NK-92 (cell line): ENCODE results near the gene NFS1.
A peak's percentile ranks its signal among the peaks of the same experiment; 100 is the strongest.
"Not testable (repeated sequence)": the region's sequence is repeated elsewhere in the genome, so short reads cannot be mapped to it uniquely, and the experiment has no call there.

ENCODE experiments used
- DNase-seq: peaks from one replicate; lab custom pipeline; 2025; ENCODE audit not compliant: unreplicated experiment; lab: John Stamatoyannopoulos, UW

NFS1 gene

DNA sequence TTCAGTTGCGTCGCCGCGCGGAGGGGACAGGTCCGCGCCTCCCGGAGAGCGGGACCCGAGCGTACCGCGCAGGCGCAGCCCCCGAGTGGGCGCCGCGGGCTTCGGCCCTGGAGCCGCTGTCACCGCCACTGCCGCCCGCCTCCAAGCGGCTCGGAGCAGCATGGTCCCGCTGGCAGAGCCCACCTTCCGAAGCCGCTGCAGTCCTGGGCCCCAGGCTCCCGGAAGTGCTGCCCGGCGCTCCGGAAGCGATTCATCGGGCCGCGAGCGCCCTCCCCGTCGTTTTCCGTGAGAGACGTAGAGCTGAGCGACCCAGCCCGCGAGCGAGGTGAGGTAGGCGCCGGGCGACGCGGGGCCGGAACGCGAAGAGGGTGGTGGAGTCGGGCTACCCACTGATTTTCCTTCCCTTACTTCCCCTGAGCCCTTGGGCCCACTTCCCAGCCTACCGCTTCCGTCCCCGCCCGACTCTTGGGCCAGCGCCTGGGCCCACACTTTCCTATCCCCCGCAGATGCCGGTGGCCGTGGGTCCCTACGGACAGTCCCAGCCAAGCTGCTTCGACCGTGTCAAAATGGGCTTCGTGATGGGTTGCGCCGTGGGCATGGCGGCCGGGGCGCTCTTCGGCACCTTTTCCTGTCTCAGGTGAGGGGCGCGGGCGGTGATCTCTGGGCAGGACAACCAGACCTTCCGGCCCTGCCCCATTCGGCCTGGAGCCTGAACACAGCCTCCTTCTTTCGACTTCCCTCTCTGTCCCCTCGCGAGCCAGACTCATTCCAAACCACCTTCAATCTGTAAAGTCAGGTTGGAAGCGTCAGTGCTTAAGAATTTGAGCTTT, at the start of gene NFS1, which contains the start of gene ROMO1:
Gene NFS1, minus strand, starts transcription at position 226 of the 830 bp plus-strand sequence. Its CDS starts 64 bp downstream, at position 162.
Gene ROMO1, plus strand, starts transcription at position 279 of the 830 bp plus-strand sequence. Its CDS starts 228 bp downstream, at position 507.
- peak; percentile 23 for DNase-seq

DNA sequence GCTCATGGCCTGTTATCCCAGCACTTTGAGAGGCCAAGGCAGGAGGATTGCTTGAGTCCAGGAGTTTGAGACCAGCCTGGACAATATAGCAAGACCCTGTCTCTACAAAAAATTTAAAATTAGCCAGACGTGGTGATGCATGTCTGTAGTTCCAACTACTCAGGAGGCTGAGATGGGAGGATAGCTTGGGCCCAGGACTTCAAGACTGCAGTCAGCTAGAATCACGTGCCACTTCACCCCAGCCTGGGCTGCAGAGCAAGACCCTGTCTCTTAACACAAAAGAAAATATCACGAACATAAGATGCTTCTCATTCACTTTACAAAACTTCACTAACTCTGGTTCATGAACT, 45.3 kb upstream of the NFS1 start:
- DNase-seq: not testable (repeated sequence)

DNA sequence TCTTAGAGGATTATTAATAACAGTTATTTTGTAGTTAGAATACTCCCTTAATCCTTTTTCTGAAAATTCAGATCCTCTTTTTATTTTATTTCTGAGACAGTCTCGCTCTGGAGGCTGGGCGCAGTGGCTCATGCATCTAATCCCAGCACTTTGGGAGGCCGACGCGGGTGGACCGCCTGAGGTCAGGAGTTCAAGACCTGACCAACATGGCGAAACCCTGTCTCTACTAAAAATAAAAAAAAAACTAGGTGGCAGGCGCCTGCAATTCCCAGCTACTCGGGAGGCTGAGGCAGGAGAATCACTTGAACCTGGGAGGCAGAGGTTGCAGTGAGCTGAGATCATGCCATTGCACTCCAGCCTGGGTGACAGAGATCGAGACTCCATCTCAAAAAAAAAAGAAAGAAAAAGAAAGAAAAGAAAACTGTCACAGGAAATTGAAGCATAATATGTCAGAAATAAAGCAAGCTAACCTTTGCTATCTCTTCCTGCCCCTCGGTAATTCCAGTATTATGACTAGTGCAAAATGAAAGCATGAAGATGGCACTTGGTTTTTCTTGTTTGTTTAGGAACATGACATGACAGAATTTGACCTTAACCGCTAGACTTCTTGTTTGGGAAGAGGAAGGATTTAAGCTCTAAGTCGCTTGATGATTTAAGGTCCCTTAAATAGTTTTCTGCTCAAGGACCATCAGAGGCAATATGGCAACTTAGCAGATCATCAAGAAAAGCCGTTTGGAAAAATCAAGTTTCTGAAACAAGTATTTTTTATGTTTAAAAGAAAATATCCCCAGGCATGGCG, 44.7 kb upstream of the NFS1 start:
- no peak for DNase-seq

DNA sequence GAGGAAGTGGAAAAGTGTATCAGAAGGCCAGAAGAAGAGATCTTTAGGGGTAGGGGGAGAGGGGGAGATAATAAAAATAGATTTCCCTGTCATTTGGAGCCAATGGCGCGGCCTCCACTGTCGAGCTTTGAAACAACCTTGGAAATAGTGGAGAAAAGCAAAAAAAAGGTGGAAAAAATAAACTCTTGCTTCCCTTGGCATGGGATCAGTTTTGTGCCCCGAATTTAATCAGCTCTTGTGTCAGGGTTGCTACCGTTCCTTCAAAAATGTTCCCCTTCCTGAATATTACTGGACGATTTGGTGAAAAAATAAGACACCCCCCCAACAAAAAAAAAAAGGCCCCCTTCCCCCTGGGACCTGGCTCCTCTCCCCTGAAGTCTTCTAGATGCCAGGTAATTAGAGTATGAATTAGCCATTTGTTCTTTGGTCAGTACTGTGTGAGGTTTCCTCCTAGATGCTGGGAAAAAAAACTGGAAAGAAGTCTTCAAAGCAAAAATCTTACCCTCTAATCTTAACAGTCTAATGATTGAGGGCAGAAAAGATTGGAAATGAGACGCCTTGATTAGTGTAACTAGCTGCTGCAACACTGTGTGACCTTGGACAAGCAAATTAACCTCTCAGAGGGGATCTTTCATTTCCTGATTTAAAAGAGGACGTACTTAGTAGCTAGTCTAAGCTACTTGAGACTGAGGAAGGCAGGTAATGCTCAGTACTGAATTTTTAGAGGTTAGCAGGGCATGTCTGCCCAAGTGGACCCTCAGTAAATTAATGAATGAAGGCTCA, 43.8 kb upstream of the NFS1 start:
- DNase-seq: no peak

DNA sequence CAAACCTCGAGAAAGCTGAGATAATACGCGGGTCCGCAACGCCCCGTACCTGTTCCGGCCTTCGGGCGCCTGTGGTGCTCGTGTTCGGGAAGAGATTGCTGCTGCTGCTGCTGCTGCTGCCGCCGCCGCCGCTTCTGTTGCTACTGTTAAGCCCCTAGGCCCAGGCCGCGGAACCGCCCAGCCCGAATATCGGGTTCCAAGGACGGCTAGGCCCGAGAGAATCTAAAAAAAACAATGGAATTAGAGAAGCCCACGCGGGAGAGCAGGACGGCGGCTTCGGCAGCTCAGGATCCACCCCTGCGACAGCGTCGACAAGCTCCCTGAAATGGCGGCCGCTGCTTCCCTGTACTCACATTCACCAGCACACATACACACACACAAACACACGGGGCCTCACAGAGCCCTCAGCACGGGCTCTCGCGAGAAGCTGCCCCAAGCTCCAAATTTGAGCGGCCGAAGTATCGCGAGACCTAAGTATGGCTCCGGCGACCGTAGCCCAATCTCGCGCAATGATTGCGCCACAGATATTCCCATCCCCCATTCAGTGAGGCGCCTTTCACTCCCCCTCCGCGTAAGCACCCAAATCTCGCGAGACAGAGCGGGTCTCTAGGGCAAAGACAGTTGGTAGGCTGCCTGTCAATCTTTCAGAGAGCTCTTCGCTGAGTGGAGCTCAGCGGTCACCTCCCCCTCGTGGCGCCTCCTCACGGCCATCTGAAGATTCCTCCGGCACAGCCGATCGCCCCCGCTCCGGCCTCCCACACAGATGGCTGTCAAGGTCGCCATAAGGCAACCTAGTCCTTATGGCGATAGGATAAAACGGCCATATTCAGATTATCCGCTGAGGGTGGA, 43.0 kb upstream of the NFS1 start, which contains the start of gene RBM39:
Gene RBM39, minus strand, starts transcription at position 369 of the 849 bp plus-strand sequence. CDS start 1,386 bp downstream, outside the sequence.
- peak; percentile 97 for DNase-seq

DNA sequence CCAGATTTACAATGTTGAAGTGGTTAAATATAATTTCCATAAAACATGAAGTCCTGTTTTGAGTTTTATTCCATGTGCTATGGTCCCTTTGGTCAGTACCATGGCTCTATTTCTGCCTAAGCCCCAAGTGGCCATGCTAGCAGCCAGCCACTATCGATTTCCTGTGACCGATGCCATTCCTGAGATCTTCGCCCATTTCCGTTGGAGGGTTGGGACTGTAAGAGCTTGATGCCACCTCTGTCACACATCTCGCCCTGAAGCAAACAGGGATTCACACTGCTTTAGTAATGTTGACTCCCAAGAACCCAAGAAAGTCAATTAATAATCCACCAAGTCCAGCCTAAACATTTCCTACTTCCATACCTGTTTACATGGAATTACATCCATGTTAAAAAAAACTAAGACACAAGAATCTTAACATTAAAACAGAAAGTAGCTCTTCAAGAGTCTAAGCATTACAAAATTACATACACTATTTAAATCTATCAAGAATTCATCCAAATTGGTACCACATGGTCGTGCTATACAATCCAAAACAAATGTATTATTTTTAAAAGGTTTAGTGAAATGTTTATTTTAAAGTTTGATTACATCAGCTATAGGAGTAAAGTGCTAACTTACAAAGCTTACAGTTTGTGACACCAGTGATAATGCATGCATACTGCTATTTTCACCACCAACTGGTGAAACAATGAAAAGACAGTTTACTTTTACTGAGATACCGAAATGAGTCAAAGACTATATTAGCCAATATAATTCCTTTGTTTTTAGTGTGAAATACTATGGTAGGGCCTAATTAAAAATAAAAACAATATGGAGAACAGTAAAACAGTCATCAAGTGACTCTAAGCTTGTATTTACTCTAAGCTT, 40.4 kb upstream of the NFS1 start:
- DNase-seq: no peak

DNA sequence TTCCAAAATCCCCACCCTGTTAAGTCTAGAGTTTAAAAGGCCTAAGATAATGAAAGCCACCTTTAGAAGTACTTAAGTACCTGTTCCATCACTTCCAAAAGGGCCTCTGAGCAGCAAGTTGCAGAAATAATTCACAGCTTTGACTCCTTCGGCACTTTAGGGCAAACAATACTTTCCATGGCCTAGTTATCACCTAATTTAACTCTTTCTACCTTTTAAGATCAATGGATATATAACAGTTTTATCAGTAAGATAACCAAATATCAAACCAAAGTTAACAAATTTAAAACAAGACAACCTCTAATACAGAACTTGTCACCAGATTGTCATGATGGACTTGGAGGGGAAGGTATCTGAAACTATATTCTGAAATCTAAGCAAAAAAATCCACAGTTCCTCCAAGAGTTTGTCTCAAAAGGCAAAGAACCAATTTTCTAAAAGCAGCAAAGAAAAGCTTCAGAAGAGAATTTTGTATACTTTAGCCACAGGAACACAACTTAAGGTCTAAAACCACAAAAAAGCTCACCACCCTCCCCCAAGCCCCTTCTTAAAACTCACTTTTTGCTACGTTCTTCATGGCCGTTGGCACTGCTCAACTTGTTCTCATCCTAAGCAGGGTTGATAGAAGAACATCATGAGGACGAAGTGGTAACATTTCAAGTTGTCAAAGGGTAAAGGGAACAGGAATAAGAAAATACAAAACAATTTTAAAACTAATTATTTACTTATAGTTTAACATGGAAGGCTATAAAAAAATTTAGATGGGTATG, 39.4 kb upstream of the NFS1 start:
- no peak for DNase-seq

DNA sequence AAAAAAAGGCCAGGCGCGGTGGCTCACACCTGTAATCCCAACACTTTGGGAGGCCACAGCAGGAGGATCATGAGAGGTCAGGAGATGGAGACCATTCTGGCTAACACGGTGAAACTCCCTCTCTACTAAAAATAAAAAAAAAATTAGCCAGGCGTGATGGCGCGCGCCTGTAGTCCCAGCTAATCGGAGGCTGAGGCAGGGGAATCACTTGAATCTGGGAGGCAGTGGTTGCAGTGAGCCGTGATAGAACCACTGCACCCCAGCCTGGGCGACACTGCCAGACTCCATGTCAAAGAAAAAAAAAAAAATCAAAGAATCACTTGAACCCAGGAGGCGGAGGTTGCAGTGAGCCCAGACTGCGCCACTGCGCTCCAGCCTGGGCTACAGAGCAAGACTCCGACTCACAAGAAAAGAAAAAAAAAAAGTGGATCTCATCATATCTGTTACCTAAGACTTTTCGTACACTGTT, 38.7 kb upstream of the NFS1 start:
- no peak for DNase-seq

DNA sequence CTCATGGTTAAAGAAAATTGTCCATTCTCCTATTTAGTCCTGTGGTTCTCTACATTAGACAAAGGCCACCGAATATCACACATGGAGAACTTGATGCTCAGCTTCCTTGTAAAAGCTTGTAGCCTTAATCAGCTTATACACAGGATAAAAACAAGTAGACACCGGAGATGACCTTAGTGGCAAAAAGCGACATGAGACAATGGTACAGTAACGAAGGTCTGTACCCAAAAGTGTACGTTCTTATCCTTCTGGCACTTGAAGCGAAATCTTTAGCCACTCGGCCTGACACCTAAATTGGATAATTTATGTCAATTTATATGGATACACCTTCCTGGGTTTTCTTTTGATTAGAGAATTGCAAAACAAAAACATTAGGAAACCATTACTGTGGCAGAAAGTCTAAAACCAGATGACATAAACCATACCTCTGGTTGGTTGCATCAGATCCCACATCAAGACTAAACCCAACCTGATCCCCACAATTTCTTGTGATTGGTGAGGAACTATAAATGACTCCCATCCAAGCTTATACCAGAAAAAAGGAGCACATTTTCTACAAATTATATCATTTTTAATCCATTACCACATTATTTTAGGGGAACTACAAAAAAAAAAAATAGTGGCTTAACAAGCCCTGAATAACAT, 36.8 kb upstream of the NFS1 start:
- no peak for DNase-seq

DNA sequence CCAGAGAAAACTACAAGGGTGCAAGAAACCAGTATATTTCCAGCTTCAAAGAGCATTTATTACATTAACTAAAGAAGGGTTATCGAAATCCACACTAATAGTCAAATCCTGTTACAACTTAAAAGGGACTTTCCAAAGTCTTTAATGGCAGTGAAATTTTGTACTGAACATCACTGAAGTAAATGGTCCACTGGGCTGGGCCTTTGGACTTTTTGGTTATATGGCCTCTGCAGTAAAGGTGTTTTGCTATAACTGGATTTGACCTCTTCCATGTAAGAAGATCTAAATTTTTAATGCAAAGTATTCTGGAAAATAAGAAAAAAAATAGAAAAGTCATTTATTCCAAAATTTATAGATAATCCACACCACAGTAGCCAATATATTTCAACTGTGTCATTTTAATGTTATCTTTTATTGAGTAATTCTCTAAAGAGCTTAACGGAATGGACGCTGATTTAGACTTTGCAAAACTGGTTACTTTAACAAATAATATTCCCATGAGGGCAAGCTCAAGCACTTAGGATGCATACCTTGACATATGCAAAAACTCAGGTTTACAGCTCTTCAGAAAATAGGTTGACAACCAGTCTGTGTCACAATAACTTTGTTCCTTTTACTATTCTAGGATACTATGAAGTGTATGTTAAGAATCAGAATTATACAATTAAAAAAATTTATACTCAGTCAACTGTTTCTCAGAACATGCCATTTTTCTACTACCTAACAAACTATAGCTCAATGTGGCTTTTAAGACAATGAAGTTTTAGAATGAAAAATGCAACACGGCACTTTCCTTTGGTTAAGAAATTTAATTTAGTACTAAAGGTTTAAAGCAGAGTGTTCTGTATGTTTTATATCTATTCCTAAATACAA, 35.9 kb upstream of the NFS1 start:
- DNase-seq: no peak

DNA sequence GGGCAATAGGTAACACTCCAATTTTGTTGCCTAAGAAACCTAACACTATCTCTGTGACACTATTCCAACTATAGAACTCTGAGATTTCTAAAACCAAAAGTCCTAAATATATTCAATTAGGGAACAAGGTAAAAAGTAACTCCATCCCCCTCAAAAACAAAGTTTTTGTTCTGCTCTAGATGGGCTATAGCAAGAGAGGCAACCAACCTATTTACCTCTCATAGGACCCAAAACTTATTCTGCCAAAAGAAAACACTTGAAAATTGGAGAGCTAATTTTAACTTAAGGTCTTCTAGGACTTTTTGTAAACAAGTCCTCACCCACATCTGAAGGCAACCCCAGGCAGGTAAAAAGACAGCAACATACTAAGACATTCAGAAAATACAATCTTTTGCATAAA, 35.2 kb upstream of the NFS1 start:
- DNase-seq: no peak

DNA sequence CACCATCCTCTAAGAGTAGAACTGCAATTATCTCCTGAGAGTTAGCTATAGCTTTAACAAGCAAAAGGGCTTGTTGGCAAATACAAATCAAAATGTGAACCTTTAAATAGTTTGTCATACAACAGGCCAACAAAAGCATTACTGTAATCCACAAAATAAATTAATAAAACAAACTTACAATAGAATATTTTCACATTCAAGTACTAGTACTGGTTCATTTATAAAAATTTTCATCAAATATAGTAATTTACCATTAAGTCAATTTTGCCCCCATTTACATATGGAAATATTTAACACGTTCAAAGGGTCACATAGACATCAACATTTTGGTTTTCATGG, 33.5 kb upstream of the NFS1 start:
- no peak for DNase-seq

DNA sequence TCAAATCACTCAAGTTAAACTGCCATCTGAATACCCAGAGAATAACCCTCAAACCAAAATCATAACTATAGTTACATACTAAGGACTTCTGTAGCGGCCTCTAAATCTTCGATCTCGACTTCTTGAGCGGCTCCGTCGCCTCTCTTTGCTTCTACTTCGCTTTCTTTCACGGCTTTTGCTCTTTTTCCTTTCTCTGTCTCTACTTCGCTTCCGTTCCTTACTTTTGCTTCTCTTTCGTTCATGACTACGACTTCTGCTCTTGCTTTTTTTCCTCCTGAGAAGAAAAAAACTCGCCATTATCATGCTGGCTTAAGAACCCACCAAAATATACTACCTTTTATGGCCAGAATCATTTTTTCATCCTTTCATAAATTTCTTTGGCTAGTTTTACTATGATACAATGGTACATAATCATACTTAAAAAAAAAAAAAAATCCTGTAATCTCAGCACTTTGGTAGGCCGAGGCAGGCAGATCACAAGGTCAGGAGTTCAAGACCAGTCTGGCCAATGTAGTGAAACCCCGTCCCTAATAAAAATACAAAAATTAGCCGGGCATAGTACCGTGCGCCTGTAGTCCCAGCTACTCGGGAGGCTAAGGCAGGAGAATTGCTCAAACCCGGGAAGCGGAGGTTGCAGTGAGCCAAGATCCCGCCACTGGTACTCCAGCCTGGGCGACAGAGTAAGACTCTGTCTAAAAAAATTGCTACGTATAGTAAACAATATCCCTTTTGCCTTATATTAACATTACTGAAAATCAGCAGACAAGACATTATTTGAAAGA, 32.9 kb upstream of the NFS1 start:
- DNase-seq: no peak

DNA sequence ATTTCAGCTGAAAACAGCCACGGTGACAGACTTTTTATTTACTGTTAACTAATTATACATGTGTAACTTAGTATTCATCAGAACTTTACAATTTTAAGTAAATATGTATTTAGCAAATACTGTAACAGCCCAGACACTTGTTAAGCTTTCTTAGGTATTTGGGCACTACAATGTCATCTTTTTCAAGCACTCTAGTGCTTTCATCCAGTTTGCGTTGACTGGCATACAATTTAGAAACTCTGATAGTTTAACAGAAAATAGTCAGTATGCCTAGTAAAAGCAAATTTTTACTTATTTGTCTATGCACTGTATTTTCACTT, 32.3 kb upstream of the NFS1 start:
- no peak for DNase-seq

DNA sequence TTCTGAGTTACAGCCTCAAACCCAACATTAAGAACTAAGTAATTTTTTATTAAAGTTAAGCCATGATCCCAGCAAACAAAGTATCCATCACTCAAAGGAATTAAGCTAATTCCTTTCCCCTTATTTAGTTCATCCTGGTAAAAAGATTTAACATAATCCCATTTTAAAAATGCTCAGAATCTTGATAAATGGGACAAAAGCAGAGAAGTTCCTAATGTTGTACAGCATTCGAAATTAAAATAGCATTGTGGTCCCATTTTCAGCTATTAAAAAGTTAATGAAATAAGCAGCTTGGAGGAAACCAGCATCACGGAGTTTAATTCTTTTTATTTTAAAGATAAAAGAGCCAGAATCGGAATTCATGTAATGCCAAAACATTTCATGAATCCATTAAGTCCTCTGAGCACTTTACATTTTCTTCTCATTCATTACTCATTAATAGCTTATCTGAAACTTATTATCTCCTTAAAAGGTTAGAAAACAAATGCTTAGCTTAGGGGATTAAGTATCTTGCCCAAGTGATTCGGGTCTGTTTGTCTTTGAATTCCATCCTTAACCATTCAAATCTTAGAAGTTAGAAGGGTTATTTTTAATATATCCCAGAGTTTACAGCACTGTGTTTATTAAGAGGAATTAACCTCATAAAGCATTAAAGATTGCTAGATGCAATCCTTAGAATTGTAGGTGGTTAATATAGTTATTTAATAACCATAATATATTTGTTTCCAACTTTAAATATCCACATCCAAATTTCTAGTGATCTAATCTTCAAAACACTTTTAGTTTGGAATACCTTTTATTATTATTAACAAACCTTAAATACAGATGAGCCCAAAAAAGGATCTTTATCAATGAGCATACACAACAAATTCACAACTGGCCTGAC, 31.7 kb upstream of the NFS1 start:
- no peak for DNase-seq
